Neutrophil (primary cell): ENCODE measurements around the gene KCNQ2.

Experiments
- H3K27ac ChIP-seq: fragments of 200-600 bp; sonication (generic); 2 replicates; pipeline ENCODE4 v1.5.1; 2016; ENCODE audit warnings: mild to moderate bottlenecking, moderate library complexity
- H3K27me3 ChIP-seq: fragments of 200-600 bp; sonication (generic); 2 replicates; pipeline ENCODE4 v1.6.0; 2016; ENCODE audit warnings: mild to moderate bottlenecking
- H3K36me3 ChIP-seq: fragments of 200-600 bp; sonication (generic); 2 replicates; pipeline ENCODE4 v1.5.1; 2017
- H3K4me1 ChIP-seq, 2 experiments: fragments of 200-600 bp in 1 of 2; sonication (generic) in 1 of 2; 1 replicate in 1 of 2; 2 replicates in 1 of 2; pipeline versions ENCODE4 v1.5.1 to v1.6.1; 2013 to 2016; ENCODE audit warnings: low read depth in 1 of 2, low read length in 1 of 2, mild to moderate bottlenecking in 1 of 2, moderate library complexity in 1 of 2; ENCODE audit not compliant: control insufficient read depth in 1 of 2, insufficient read depth in 1 of 2
- H3K4me3 ChIP-seq, 2 experiments: fragments of 200-600 bp in 1 of 2; sonication (generic) in 1 of 2; 1 replicate in 1 of 2; 2 replicates in 1 of 2; pipeline ENCODE4 v1.5.1; 2013 to 2016; ENCODE audit warnings: low read depth in 1 of 2, low read length in 1 of 2, mild to moderate bottlenecking in 1 of 2, moderate library complexity in 1 of 2
- H3K9me3 ChIP-seq: fragments of 200-600 bp; sonication (generic); 2 replicates; pipeline ENCODE4 v1.5.1; 2016
- CTCF ChIP-seq: fragments of 200-600 bp; sonication (generic); IDR thresholded peaks from 2 replicates; pipeline ENCODE4 v1.5.1; 2016; ENCODE audit warnings: antibody characterized with exemption

Gene KCNQ2

GRCh38 chr20:63416631-63417030 is 55.8 kb downstream of the KCNQ2 start:
- H3K4me3 ChIP-seq = no peak overlapping the region
- no peaks in the 10 kb centered on the region for H3K9me3 ChIP-seq
- H3K27ac ChIP-seq = no peak overlapping the region
- H3K4me1 ChIP-seq = no peaks in the 10 kb centered on the region
- no peaks in the 10 kb centered on the region for H3K36me3 ChIP-seq
- TF ChIP-seq CTCF = no peak
- H3K27me3 ChIP-seq = peaks cover 4% of the 10 kb centered on the region

- H3K36me3 ChIP-seq = no peaks in the 10 kb centered on the region
- no peaks in the 10 kb centered on the region for H3K9me3 ChIP-seq
- H3K4me3 ChIP-seq = no peak overlapping the region
- no peak for TF ChIP-seq CTCF
- H3K27me3 ChIP-seq = peaks cover 12% of the 10 kb centered on the region
- H3K27ac ChIP-seq = no peak overlapping the region
- no peaks in the 10 kb centered on the region for H3K4me1 ChIP-seq
These were observed 56.6 kb downstream of the KCNQ2 start for GRCh38 chr20:63415647-63416391.

- Histone ChIP-seq H3K27ac (no peak overlapping the region), H3K36me3 (no peaks in the 10 kb centered on the region), H3K27me3 (peaks cover 16% of the 10 kb centered on the region), H3K4me3 (no peak overlapping the region), H3K9me3 (no peaks in the 10 kb centered on the region), H3K4me1 (no peaks in the 10 kb centered on the region)
- no peak for TF ChIP-seq CTCF
These were observed 57.6 kb downstream of the KCNQ2 start for GRCh38 chr20:63414720-63415430.

- no peaks in the 10 kb centered on the region for H3K36me3 ChIP-seq
- no peak overlapping the region for H3K4me3 ChIP-seq
- H3K9me3 ChIP-seq = no peaks in the 10 kb centered on the region
- TF ChIP-seq CTCF = no peak
- H3K27ac ChIP-seq = no peak overlapping the region
- peaks cover 16% of the 10 kb centered on the region for H3K27me3 ChIP-seq
- H3K4me1 ChIP-seq = no peaks in the 10 kb centered on the region
These were observed 58.3 kb downstream of the KCNQ2 start for GRCh38 chr20:63413963-63414684.

GRCh38 chr20:63413323-63413722 is 59.1 kb downstream of the KCNQ2 start:
- Histone ChIP-seq H3K4me1 (no peaks in the 10 kb centered on the region), H3K27ac (no peak overlapping the region), H3K9me3 (no peaks in the 10 kb centered on the region), H3K4me3 (no peak overlapping the region), H3K27me3 (peaks cover 16% of the 10 kb centered on the region), H3K36me3 (no peaks in the 10 kb centered on the region)
- no peak for TF ChIP-seq CTCF
